CD4-positive, alpha-beta T cell treated with Interleukin-1 beta for 1 hour (primary cell): ENCODE results near the gene GNA12.

Source experiments
- DNase-seq, 2 donors: peaks; one replicate each; pipeline ENCODE4 v3.0.0-alpha.2; 2020 to 2022

GNA12 gene

GRCh38 chr7:2844153-2845033, at the start of gene GNA12:
Gene GNA12 (minus strand): TSS chr7:2844308. CDS start chr7:2844161, 147 bp downstream.
- peak; percentile 98 to 99 for DNase-seq

DNA sequence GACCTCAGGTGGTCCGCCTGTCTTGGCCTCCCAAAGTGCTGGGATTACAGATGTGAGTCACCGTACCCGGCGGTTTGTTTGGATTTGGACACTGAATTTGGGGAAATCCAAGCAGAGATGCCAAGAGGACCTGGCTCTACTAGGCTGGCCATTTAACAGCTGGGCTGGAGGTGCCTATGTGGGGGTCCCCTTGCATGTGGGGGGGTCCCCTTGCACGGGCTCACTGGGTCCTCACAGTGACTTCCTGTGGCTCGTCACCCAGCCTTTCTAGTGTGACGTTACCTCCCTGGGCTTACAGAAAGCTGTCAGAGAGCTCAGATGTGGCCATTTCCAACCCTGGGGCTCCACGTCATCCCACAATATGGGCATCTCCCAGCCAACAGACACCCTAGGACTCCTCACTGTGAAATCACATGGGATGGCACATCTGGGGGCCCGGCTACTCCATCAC, 49.3 kb upstream of the GNA12 start:
- no peak for DNase-seq

- DNase-seq, result no peak
Observed at GRCh38 chr7:2892549-2892948, 48.4 kb upstream of the GNA12 start.

DNA sequence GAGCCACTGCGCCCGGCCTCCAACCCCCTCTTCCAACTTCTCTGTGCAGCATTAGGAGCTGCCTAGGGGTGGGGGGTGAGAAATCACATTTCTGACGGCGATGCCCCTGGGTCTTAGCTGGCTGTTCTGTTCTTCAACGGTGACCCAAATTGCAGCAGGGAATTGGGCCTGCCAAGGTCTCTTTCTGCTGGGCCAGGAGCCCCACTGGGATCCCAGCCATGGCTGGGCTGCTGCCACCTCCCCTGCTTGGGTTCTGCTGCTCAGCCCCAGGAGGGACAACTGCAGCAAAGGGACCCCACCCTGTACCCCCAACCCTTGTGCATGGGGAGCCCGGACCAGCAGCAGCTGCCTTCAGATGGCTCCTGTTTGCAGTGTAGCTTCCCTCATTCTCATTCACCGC, 43.7 kb upstream of the GNA12 start:
- no peak for DNase-seq

GRCh38 chr7:2886900-2887299, 42.8 kb upstream of the GNA12 start:
- peak; percentile 69 to 74 for DNase-seq

GRCh38 chr7:2886391-2886790, 42.3 kb upstream of the GNA12 start:
- no peak for DNase-seq

DNA sequence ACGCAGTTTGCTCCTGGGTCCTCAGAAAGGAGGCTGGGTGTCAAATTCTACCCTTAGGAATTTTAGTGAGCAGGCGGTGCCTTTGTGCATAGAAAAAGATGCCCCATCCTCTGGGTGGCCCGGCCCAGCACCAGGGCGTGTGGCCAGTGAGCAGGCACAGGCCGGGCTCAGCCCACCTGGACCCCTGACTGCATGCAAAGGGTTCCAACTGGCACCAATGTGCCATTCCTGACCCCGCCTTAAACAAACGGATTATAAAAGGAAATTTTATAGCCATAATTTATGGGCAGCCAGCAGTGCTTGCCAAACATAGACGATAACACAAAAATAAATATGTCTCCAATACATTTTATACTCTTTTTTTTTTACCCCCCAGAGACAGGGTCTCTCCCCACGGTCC, 40.1 kb upstream of the GNA12 start:
- DNase-seq, result no peak

GRCh38 chr7:2883101-2883500, 39.0 kb upstream of the GNA12 start:
- DNase-seq, result no peak

DNA sequence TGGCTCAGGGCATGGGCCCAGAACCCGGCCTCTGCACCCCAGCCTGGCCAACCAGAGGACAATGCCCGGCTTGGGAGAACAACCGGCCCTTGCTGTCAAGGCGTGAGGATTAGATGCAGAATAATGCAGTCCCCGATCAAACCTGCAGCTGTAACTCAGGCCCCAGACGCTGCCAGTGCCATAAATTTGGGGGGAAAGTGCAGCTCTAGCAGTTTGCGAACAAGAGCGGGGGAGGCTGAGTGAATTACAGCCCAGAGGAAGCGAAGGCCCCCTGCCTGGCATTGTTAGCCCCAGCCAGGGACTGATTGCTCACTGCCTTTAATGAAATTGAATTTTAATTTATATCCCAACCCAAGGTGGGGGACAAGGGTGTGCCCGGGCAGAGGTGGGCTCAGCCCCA, 38.0 kb upstream of the GNA12 start:
- no peak for DNase-seq

DNA sequence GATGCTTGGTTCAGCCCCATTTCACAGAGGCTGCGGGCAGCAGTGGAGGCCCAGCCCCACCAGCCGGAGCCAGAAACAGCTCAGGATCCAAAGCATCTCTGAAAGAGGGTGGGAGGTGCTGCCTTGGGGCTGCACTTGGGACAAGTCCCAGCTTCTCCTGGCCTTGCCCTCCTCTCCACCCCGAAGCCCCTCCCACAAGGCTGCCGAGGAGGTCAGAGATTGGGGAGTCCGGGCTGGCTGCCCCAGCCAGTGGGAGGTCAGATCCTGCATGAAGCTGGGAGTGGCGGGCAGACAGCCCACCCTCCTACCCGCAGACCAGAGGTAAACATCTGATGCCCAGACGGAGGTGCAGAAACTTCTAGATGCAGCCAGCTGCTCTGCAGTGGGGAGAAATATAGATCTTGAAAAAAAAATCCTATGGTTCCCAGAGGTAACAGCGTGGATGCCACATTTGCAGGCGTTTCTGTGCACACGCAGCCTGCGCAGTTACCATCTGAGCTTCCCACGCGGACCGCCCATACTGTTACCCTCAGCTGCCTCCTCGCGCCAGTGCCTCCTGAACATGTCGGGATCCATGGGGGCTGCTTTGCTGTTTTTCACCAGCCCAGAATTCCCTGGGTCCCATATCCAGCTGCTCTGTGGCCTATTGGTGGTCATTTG, 36.9 kb upstream of the GNA12 start:
- DNase-seq, result no peak

GRCh38 chr7:2880051-2880450, 35.9 kb upstream of the GNA12 start:
- DNase-seq, result no peak

DNA sequence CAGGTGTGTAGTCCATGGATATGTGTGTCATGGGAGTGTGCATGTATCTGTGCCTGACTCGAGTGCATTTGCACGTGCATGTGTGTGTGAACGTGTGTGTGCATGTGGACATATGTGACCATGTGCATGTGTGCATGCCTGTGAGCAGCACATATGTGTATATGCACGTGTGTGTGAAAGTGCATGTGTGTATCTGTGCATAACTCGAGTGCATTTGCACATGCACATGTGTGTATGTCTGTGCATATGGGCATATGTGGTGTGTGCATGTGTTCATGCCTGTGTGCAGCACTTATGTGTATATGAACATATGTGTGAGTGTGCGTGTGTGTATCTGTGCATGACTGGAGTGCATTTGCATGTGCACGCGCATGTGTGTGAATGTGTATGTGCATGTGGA, 35.2 kb upstream of the GNA12 start:
- DNase-seq, result no peak

GRCh38 chr7:2878306-2878705, 34.2 kb upstream of the GNA12 start:
- no peak for DNase-seq

DNA sequence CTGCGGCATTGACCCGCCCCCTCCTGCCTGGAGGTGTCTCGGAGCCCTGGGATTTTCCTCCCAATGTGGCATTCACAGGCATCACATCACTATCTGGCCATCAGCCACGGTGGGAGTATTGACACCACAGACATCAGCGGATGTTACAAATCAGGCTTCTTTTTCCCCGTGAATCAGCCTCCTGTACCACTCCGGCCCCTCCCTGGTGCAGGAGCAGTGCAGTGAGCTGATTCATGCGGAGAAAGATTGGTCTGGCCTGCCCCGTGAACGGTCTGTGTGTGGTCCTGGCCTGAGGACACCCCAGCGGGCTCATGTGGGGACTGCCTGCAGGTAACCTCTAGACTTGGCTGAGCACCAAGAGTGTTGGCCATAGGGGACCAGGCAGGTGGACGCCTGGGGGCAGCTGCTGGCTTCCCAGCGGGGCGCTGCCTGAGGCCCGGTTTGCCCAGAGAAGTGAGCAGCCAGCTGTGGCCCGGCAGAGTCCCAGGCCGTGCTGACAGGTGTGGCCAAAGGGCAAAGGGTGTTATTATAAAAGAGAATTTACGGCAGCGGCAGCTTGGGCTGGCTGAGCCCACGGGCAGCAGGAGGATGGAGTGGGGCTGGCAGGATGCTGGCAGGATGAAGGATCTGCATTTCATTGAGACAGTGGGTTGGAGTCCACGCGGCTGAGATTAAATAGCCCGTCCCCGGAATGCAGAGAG, 32.1 kb upstream of the GNA12 start:
- DNase-seq, result no peak

- DNase-seq, result no peak
Observed at GRCh38 chr7:2873686-2874551, 29.8 kb upstream of the GNA12 start.

DNA sequence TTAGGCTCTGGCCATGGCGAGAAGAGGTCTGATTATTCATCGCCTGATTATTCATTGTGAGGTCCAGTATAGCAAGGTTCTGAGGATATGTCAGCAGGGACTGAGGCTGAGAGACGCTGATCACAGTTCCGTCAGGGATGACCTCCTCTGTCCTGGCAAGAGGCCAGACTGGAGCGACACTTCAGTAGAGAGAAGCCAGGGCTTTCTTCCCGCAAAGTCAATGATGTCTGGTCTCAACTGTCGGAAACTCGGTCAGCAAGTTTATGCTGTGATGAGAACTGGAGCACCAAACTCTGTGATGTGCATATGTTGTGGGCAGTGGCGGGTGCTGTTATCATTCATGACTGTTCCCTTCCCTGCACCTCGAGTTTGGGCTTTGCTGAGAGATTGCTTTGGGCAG, 29.0 kb upstream of the GNA12 start:
- DNase-seq, result no peak

DNA sequence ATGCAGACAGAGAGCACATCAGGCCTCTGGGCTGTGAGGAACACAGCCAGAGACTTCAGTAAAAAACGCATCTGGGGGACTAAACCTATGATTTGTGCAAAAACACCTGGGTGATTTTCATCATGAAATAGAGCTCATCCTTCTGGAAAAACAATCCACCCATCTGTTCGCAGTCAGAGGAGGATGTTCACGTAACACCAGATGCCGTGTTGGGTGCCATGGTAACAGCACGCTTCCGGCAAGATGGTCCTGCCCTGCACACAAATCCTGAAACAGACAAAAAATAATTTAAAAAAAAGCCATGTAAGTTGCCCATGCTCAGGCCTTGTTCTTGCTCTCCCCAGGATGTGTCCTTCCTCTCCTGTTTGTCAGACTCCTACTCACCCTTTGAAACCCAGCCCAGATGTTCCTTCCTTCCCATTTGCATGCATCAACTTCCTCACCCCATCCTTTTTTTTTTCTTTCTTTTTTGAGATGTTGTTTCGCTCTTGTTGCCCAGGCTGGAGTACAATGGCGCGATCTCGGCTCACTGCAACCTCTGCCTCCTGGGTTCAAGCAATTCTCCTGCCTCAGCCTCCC, 28.3 kb upstream of the GNA12 start:
- no peak for DNase-seq

DNA sequence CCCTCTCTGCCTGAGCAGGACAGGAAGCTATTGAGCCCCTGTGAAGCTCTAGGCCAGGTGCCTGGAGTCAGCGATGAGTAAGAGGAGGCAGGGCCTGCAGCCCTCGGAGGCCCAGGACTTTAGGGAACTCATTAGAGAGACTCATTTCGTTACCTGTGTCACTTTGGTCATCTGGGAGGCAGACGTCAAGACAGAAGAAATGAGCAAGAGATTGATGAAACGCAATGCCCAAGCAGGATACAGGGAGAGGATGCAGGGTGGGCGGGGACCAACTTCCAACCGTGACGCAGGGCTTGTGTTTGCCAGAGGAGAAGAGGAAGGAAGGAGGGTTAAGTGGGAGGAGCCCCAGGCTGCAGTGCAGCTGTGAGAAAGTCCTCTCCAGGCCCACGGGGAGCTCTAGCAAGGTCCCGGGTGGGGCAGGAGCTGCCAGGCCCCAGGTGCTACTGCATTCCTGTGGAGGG, 26.4 kb upstream of the GNA12 start:
- DNase-seq, result peak; percentile 45 to 74

GRCh38 chr7:2869981-2870380, 25.9 kb upstream of the GNA12 start:
- no peak for DNase-seq

DNA sequence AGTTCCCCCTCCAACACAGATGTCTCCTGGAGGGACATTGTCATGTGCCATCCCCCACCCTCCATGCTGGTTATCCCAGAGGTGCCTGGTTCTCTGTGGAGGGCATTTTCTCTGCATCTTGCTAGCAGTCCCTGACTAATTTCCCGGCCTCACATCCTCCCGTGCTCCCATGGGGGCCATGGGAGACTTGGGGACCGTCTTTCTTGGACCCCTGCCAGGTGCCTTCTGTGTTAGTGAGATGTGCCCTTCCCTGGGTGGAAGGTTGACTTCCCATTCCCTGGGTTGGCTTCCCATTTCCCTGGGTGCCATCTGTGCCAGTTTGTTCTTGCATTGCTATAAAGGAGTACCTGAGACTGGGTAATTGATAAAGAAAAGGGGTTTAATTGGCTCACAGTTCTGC, 22.5 kb upstream of the GNA12 start:
- DNase-seq, result no peak

DNA sequence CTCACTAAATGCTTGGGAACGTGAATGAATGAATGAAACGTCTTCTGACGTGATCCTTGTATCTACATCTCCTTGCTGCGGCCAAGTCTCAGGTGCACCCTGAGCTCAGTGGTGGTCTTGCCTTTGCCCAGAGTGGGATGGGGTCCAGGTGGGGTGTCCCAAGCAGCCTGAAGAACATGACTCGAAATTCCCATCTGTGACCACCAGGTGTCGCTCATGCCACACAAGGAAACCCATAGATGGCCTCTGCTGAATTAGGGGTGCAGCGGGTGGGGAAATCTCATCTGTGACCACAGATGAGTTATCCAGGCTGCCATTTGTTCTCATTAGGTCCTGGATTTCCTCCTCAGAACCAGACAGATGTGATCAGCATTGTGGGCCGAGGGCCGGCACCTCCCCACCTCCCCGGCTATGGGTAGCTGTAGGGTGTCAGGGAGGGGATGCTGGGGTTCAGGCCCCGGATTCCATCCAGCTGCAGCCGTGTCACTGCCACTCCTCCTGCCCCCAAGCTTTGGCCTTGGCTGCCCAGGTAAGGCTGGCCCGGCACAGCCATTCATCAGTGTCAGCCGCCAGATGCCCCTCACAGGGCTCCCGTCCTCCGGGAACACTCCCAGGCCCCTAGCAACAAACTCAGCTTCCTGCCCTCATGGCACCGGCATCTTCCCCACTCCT, 21.0 kb upstream of the GNA12 start:
- DNase-seq, result peak; percentile 72 to 77
